HG03108 (cell line): Measurements from ENCODE around the gene ZFYVE27.

Experiments
- ATAC-seq: cut with Tn5 transposase; IDR thresholded peaks from one replicate; pipeline ENCODE4 v1.9.1; 2021; ENCODE audit warnings: moderate library complexity; ENCODE audit not compliant: unreplicated experiment

The ZFYVE27 gene

DNA sequence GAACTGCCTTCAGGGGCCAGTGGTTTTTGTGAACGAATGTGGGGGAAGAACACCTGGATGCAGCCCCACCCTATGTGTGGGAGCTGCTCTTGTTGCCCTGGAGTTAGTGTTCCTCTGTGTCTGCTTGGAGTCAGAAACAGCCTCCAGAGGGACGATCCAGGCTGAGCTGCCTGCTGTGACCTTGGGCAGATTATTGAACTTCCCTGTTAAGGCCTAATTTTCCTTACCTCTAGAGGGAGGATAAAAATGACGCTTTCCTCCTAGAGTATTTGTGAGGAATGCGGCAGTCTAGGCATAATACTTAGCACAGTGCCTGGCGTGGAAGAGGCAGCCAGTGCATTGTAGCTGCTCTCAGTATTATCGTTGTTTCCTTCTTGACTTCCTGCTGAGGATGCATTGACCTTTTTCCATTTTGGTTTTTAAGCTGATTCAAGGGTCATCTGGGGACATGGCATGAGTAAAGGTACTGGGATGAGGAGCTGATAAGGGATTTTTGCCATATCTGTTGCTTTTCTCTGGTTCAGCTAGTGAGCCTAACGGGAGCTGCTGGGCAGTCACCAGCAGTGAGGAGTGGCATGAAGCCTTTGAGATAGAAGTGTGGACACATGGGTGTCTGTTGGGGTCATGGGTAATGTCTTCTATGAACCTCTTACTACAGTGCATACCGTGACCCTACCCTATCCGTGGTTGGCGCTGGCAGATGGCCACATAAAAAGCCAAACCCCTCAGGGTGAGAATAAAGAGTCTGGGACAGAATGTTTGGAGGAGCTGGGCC lies 6.4 kb downstream of the ZFYVE27 start:
- no peak for ATAC-seq

DNA sequence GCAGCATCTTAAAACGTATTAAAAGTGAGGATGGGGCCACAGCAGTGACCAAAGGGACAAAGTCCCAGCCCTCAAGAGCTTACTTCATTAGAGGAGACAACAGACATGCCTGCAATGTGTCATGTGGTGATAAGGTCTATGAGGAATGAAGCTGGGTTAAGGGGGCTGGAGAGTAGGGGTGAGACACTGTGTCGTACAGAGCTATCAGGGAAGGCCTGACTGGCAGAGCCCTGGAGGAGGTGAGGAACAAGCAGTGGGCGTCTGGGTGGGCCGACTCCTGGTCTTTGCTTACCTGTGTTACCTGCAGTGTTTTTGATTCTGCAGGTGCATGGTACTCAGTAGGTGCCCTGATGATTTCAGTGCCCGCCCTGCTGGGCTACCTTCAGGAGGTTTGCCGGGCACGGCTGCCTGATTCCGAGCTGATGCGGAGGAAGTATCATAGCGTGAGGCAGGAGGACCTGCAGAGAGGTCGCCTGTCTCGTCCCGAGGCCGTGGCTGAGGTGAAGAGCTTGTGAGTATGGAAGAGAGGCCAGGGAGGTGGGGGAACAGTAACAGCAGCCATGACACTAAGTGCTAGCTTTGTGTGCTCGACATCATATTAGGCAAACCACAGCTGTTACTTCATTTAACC lies 7.6 kb downstream of the ZFYVE27 start:
- no peak for ATAC-seq

DNA sequence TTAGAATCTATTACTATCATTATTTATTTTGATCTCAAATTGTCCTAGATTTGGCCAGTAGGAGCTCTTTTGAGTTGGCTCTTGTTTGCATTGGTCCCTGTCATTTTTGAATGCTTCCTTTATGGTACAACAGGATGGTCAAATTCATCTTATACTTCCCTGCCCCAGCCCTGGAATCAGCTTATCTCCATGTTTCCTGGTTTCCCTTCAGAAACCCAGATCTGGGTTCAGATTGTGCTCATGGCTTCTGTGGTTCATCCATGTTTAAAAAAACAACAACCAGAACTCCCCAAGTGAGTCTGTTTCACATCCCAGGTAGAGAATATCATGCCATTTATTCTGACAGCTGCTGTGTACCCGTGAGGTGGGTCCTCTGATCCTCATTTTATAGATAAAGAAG lies 10.6 kb downstream of the ZFYVE27 start:
- no peak for ATAC-seq

DNA sequence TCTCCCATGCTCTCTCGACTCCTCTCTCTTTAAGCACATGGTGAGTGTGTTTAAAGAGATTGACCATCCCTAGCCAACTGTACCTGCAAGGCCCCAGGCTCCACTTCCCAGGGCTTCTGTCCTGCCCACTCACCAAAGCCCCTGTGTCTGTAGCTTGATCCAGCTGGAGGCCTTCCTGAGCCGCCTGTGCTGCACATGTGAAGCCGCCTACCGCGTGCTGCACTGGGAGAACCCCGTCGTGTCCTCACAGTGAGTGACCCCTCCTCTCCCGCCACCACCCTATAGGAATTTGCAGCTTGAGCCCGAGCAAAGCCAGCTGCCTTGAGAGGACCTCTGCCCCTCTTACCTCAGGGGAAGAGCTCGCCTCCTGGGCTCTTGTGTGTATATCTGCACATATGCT lies 11.2 kb downstream of the ZFYVE27 start:
- no peak for ATAC-seq

DNA sequence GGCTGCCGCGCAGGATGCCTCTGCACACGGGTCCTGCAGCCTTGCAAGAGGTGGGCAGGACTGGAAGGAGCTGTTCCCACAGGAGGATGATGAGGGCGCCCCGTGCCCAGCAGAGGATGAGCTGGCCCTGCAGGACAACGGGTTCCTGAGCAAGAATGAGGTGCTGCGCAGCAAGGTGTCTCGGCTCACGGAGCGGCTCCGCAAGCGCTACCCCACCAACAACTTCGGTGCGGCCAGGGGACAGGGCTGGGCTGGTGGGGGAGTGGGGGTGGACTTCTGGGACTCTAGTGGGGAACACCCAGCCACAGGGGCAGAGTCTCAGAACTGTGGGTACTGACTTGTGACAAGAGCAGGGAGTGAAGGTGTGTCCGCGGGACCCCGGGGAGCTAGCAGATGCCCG lies 16.0 kb downstream of the ZFYVE27 start:
- ATAC-seq = no peak

DNA sequence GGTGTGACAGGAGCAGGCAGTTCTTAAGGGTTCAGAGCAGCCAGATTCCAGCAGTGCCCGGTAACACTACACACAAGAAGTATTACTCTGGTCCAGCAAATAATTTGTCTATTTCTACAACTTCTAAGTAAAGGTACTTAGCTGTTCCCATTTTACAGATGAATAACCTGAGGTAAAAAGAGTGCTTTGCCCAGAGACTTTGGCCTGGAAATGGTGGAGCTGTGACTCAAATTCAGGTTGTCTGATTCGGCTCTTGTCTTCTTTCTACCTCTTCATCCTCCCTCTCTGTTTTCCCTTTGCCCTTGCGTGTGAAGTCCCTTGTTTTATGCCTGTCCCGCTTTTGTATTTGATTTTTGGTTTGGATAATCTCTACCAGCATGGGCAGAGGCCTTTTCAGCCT lies 17.8 kb downstream of the ZFYVE27 start:
- ATAC-seq = no peak

DNA sequence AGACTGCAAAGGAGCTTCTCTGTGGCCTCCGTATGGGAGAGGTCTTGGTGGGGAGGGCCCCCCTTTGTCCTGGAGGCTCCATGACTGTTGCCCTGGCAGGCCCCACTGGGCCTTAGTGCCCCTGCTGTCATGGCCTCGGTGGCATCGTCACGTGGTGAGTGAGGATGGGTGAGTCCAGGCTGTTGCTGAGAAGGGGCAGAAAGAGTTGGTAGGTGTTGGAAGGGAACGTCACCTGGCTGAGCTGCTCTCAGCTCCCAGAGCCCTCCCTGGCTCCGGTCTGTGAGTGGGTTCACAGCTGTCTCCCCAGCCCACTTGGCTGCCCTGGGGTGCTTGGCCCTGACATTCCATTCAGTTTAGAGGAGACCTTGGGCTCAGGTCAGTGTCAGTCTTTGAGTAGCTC lies 18.8 kb downstream of the ZFYVE27 start:
- no peak for ATAC-seq

DNA sequence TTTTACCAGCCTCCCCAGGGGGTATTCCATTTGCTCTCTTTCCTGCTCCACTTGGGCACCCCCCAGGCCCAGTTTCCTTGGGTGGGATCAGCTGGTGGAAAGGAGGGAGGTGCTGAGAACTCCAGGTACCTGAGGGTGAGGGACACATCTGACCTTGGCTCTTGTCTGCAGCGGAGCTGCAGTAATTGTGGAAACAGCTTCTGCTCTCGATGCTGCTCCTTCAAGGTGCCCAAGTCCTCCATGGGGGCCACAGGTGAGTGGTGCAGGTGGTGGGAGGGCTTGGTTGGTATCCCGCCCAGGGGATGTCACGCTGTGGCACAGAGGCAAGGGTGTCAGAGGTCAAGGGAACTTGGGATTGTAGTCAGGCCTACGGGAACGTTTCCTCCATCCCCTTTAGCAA lies 20.5 kb downstream of the ZFYVE27 start:
- ATAC-seq = no peak

DNA sequence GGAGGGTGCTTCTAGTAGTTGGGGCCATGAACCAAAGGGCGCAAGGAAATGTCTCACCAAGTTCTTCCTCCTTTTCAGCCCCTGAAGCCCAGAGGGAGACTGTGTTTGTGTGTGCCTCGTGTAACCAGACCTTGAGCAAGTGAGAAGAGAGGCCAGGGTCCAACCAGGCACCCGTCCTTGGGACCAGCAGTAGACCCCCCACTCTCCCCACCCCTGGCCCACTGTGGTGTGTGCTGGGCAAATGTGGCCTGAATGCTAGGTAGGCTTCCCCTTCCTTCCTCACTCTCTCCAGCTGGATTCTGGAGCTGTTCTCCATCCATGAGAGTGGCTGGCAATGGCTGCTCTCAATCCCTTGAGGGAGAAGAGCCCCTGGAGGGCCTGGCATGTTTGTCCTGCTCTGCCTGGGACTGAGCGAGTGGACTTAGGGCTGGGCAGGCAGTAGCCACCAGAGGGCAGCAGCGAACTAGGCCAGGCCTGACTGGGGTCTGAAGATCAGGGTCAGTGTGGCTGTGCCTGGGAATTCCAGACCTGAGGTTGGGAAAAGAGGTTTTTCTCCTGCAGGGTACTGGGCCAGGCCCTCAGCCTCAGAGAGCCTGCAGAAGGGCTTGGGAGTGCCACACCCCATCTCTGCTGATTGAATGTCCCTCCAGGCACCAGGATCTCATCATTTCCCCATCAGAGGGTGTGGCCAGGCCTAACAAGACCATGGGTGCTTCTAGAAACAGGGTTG lies 22.4 kb downstream of the ZFYVE27 start:
- peak; percentile 59 for ATAC-seq

DNA sequence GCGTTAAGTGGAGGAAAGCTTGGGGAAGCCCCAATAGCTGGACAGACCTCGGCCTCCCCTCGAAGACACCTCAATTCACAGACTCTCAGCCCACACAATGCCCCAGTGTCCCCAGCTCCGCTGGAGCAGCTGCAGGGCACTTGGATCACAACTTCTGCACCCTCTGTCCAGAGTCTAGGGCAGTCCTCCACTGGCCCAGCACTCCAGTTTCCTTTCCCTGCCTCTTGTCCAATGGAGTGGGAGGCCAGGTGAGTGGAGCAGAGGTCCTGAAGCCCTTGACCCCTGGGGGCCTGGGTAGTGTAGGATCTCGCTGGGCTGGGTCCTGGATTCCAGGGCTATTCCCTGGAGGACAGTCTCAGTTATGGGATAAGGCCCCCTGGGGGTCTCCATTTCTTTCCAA lies 23.0 kb downstream of the ZFYVE27 start:
- ATAC-seq = no peak

DNA sequence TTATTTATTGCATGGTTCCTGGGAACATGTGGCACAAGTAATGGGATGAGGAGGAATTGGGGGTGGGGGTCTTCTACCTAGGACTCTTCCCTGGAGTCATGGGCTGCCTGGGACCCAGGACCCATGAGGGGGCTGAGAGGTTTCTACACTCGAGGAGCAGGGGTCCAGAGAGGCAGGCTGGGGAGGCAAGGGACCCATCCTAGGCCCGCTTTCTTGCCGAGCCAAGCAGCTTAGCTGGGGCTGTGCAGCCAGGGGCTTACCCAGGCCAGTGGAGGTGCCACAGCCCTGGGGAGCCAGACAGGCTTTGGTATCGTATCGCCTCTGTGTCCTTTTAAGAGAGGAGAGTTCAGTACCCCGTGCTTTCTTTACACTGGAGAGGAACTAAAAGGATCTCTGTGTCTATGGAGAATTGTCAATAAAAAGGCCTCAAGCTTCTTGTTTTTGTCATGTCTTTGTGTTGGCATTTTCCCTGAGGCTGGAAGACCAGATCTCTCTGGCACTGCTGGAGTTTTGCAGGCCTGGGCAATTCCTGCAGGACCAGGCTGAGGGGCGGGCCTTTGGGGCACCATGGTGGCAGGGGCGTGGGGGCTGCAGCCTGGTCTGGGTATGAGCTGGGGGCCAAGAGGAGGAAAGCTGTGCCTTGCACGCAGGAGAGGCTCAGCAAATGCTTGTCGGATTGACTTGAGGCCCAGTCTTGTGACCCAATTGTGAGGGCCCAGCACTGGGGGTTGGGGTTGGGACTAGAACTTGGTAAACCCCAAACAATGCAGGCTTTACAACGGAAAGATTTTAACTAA lies 23.7 kb downstream of the ZFYVE27 start:
- no peak for ATAC-seq

DNA sequence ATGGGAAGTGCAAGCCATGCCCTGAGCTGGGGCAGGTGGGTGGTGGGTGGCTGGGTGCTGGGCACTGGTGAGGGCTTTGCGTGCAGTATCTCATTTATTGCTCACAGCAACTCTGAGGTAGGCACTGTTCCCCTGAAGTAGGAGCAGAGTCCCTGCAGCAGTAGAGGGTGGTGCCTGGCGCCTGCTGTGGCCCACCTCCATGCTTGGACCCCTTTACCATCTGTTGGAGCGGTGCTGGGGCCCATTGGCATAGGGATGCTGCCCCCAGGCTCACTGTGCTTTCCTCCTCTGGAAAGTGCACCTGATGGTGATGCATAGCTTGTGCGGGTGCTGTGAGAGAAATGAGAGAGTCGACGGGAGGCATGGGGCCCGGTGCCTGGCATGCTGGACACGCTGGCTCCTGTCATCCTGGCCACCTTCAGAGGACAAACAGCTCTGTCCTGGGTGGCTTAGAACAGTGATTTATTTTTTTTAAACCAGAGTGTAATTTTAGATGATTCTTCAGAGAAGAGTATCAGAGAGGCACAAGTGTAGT lies 24.5 kb downstream of the ZFYVE27 start:
- no peak for ATAC-seq

DNA sequence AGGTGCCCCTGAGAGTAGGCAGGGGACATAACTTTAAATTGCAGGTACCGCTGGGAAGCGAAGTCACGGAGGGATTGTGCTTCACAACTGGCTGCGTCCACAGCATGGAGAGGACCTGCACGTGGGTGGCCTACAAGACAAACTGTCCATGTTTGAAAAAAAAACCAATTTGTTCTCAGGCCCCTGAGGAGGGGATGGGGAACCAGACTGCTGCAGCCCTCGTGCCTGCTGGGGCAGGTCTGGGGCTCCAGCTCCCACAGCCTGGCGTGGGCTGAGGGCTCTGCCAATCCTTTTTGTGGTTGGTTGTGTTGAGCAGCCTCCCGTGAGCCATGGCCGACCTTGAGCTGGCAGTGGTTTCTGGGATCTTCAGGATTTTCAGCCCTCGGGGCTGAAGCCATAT lies 25.1 kb downstream of the ZFYVE27 start:
- no peak for ATAC-seq

DNA sequence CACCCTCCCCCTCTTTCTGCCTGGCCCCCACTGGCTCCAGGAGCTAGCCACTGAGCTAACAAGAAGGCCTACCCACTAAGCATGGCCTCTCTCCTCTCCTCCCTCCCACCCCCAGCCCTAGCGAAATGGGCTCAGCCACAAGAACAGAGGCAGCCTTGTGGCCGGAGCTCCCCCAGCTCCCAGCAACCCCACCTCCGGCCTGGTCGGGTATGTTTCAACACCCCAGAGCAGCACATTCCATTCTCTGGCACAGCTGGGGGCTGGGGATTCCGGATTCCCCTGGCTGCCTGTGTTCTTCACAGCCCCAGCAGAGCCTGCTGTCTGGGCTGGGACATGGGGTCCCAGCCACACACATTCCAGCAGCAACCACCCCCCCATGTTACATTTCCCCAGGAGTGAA lies 25.9 kb downstream of the ZFYVE27 start:
- no peak for ATAC-seq

DNA sequence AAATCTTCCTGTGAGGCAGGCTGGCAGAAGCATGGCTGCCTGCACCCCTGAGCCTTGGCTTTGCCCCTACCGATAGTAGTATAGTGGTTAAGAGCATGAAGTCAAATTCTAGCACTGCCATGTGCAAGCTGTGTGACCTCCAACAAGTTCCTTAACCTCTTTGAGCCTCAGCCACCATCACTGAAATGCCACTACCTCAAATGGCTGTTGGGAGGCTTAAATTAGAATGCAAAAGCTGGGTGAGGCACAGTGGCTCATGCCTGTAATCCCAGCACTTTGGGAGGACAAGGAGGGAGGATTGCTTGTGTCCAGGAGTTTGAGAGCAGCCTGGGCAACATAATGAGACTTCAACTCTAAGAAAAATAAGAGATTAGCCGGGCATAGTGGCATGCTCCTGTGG lies 26.5 kb downstream of the ZFYVE27 start:
- ATAC-seq = no peak

DNA sequence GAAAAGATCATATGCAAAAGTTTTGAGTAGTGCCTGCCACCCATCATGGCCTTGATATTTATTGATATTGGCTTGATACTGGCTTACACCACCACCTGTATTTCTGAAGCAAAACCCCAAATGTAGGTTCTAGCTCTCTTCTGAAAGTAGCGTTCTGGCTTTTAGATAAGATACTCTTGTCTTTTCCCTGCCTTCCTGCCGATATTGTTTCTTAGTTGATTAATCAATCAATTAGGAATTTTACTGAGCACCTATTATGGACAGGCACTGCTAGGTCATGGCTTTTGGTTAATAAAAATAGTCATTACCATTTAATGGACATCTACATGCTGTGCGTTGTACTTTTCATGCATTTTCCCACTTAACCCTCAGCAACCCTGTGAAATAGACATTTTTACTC lies 27.0 kb downstream of the ZFYVE27 start:
- no peak for ATAC-seq

DNA sequence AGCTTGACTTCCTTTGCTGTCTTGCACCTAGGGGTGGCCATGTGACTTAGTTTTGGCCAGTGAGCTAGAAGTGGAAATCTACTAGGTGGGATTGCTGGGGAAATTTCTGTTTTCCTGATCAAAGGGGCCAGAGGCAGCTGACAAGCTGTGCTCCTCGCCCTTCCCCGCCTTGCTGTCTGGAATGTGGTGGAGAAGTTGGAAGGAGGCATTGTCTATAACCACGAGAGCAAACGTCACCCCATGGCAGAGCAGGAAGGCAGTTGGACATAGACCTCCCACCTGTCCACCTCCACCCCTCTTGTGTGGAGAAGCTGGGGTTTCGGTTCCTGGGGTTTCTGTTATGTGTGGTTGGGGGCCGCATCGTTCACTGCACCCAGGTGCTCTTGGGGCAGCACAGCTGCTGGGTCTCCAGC lies 27.6 kb downstream of the ZFYVE27 start:
- ATAC-seq = no peak

DNA sequence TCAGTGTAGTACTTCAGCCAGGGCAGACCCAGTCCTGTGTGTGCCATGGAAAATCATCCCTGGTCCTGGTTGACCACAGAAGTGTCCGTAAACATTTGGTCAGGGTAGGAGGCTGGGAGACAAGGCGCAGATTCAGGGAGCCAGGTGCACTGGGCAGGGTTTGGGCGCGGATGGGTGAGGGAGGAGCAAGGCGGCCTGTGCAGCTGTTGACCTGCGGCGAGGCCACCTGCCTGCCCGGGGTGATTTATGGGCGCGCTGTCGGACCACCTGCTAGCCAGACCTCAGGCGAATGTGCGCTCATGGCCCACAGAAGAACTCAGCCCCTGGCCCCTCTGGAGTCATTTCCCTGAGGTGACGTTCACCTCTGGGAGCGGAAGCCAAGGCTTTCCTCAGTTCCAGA lies 28.3 kb downstream of the ZFYVE27 start:
- ATAC-seq = no peak

DNA sequence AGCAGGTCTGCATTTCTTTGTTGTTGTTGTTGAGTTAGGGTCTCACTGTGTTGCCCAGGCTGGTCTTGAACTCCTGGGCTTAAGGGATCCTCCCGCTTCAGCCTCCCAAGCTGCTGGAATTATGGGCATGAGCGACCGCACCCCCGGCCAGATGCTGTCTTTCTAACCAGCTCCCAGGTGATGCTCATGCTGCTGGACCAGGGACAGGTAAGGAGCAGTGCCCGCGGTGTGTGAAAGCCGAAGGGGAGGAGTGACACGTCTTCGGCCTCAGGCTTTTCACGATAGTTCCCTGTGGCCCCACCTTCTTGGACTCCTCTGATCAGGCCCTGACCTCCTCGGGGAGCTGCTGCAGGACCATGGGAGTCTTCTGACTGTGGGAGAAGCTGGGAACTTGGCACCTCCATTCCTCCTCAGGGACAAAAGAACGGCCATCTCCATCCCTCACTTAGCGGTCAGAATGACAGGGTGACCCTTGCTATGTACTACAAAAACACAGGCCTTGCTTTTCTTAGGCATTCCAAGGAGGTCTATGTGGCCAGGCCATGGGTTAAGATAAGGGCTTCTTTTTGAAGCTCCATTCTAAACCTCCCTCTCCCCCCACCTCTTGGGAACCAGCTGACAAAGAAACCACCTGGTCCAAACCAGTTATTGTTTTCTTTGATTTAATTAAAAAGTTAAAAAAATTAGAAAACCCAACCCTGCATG lies 29.3 kb downstream of the ZFYVE27 start:
- no peak for ATAC-seq
